Adrenal gland (tissue), 12 donors: Measurements from ENCODE around the gene SRGAP1. TPM values are rescaled to one million over a fixed set of nuclear protein-coding genes. Genes with fewer than 3 reads are reported as not detected.

Experiments used
- DNase-seq, 7 donors: peaks; one replicate each; pipeline ENCODE4 v3.0.0-alpha.2; 2019 to 2020
- H3K27ac ChIP-seq, 5 donors: fragments of 200-600 bp; sonication (generic) in 4 of 5; 1 replicate in 3 of 5; 2 replicates in 2 of 5; pipeline versions ENCODE4 v1.5.1 to v1.8.0; 2016 to 2020; ENCODE audit warnings: mild to moderate bottlenecking in 1 of 5
- H3K27me3 ChIP-seq: fragments of 200-600 bp; 2 replicates; pipeline ENCODE4 v1.8.0; 2021
- H3K36me3 ChIP-seq, 2 donors: fragments of 200-600 bp; replicated peaks in 1 of 2; 1 replicate in 1 of 2; 2 replicates in 1 of 2; pipeline versions ENCODE4 v1.5.1 to v1.8.0; 2018 to 2022
- H3K4me1 ChIP-seq, 2 donors: fragments of 200-600 bp; replicated peaks in 1 of 2; 1 replicate in 1 of 2; 2 replicates in 1 of 2; pipeline versions ENCODE4 v1.5.1 to v1.8.0; 2018 to 2021
- H3K4me3 ChIP-seq, 4 donors: fragments of 200-600 bp; sonication (generic) in 3 of 4; one replicate each; pipeline ENCODE4 v1.5.1; 2016 to 2018
- H3K9me3 ChIP-seq, 3 donors: fragments of 200-600 bp; sonication (generic) in 1 of 3; replicated peaks in 1 of 3; 1 replicate in 2 of 3; 2 replicates in 1 of 3; pipeline versions ENCODE4 v1.5.1 to v1.8.0; 2016 to 2021
- CTCF ChIP-seq, 6 experiments: fragments of 450-650 bp in 4 of 6; fragments of 200-600 bp in 2 of 6; sonication (generic) in 1 of 6; IDR thresholded peaks; 1 replicate in 5 of 6; 2 replicates in 1 of 6; pipeline versions ENCODE4 v1.5.1 to v1.8.0; 2016 to 2021; ENCODE audit warnings: antibody characterized with exemption in 6 of 6, mild to moderate bottlenecking in 2 of 6, moderate library complexity in 1 of 6
- POLR2A ChIP-seq, 2 donors: fragments of 450-650 bp; IDR thresholded peaks; one replicate each; pipeline ENCODE4 v1.6.1; 2017; ENCODE audit warnings: antibody characterized with exemption in 2 of 2, mild to moderate bottlenecking in 2 of 2, moderate library complexity in 1 of 2
- WGBS, 4 donors: extraction: QIAGEN DNeasy Blood & Tissue Kit in 2 of 4; methylation state at CpG; one replicate each; pipeline versions ENCODE4 v1.1.5 to v1.1.7; 2013 to 2017; 5-methylcytosine and 5-hydroxymethylcytosine counted together
- intact Hi-C, 2 donors: fragments of 100-400 bp; cut with DNase I; formaldehyde crosslinking; loops; one replicate each; pipeline versions ENCODE4 v1.14.1 to v1.15.0; 2022 to 2023
- polyA plus RNA-seq, 3 donors: library from polyadenylated mRNA; stranded (reverse); fragments of 200-250 nt in 2 of 3; fragments of 350-450 nt in 1 of 3; fragmentation: Illumina TruSeq in 1 of 3; extraction: RNeasy Lipid Tissue Mini Kit (QIAGEN cat#74804) in 1 of 3; gene quantifications; one replicate each; pipeline ENCODE4 v1.2.3, GENCODE V29; 2013 to 2014
- total RNA-seq, 9 donors: library from RNA; depleted of rRNA in 4 of 9; stranded (reverse); fragments of >200 nt in 4 of 9; fragments of 120-200 nt in 1 of 9; fragmentation: NEBNext Ultra II Directional in 1 of 9; extraction: Animal tissue kit (Norgen Biotek cat#: 25700) in 1 of 9; gene quantifications; one replicate each; pipeline versions ENCODE4 v1.1.0 to v1.2.4, GENCODE V29; 2013 to 2023
- donor health status: healthy with polysubstance abuse.
- donor health status: Bipolar disorder and iron deficiency.
- donor health status: DM: yes; HTN: yes; CAD: no.
- donor health status: DM: no; HTN: no; CAD: no.
- donor health status: DM: no; HTN: no; CAD: no.
- donor health status: DM: yes; HTN: yes; CAD: no.

The SRGAP1 gene
- total and polyA plus RNA-seq, 12 donors = 2.4 to 35.6 (median 9.8) TPM

GRCh38 chr12:64184216-64184615 lies 339.7 kb downstream of the SRGAP1 start:
- H3K27me3 ChIP-seq = no peaks in the 10 kb centered on the region
- WGBS, 4 donors = 87 to 100% (median 94%) methylated on average over 1 of the region's 1 CpG
- H3K4me1 ChIP-seq = peaks cover 9 to 24% of the 10 kb centered on the region in 2 donors
- no peaks in the 10 kb centered on the region for H3K9me3 ChIP-seq
- H3K27ac ChIP-seq = no peak overlapping the region
- intact Hi-C loops = loop anchor here (5.0 to 10.0 kb wide), 2 partner anchors 51 to 337 kb away; no protein-coding TSS in a partner anchor
- TF ChIP-seq CTCF (IDR thresholded peaks at IDR 0.05) (no peak), POLR2A (IDR thresholded peaks at IDR 0.05) (no peak)
- H3K4me3 ChIP-seq = no peak overlapping the region
- H3K36me3 ChIP-seq = no peaks in the 10 kb centered on the region
- DNase-seq = no peak

DNA sequence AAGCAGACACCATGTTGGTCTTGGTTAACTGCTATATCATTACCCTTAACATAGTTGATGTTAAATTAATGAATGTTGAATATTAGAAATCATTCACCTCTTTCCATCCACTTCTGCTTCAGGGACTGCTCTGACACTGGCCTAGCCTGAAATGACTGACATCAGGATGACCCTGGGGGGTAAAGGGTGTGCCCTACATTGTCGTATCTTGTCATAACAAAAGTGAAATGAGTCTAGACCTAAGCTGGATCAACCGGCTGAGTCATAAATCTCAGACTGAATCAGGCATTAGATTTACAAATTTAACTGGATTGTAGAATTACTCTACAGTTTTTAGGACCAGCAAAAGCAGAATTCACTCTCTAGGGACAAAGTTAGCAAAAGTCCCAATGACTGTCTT lies 342.3 kb downstream of the SRGAP1 start:
- intact Hi-C loops = loop anchor here in 1 of 2 donors (10.0 kb wide), 1 partner anchor 48 kb away; no protein-coding TSS in a partner anchor
- DNase-seq = no peak

GRCh38 chr12:64187370-64187769 lies 342.9 kb downstream of the SRGAP1 start:
- WGBS, 4 donors = 68 to 75% (median 70%) methylated on average over 3 of the region's 3 CpGs
- Histone ChIP-seq H3K36me3 (no peaks in the 10 kb centered on the region), H3K4me3 (no peak overlapping the region), H3K9me3 (no peaks in the 10 kb centered on the region), H3K27me3 (no peaks in the 10 kb centered on the region), H3K27ac (no peak overlapping the region), H3K4me1 (peaks cover 0 to 6% of the 10 kb centered on the region in 2 donors)
- no peak for DNase-seq
- intact Hi-C loops = loop anchor here in 1 of 2 donors (10.0 kb wide), 1 partner anchor 47 kb away; no protein-coding TSS in a partner anchor
- TF ChIP-seq POLR2A (IDR thresholded peaks at IDR 0.05) = no peak
- TF ChIP-seq CTCF (IDR thresholded peaks at IDR 0.05) = no peak

More for the DNA sequence above, 342.3 kb downstream of the SRGAP1 start:
- TF ChIP-seq CTCF (IDR thresholded peaks at IDR 0.05) = no peak
- TF ChIP-seq POLR2A (IDR thresholded peaks at IDR 0.05) = no peak
- no peaks in the 10 kb centered on the region for H3K27me3 ChIP-seq
- no peaks in the 10 kb centered on the region for H3K9me3 ChIP-seq
- H3K27ac ChIP-seq = no peak overlapping the region
- H3K4me3 ChIP-seq = no peak overlapping the region
- peaks cover 5 to 11% of the 10 kb centered on the region in 2 donors for H3K4me1 ChIP-seq
- 39 to 89% (median 48%) methylated on average over 2 of the region's 2 CpGs for WGBS, 4 donors
- no peaks in the 10 kb centered on the region for H3K36me3 ChIP-seq

DNA sequence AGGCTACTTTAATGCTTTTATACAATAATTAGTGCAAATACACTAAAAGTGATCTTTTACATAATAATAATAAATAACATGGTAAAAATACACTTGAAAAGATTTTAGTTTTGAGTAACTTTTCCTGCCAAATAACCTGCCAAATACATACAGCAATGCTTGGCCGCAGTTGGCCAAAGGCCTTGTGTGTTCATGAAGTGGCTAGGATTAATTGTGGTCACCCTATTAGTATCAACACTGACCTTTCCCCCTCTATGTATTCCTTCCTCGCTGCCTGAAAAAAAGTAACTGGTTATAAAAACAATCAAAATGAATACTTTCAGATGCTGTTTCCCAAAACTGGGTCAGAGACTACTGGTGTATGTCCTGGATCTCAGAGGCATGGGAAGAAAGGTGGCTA lies 343.3 kb downstream of the SRGAP1 start:
- H3K27me3 ChIP-seq = no peaks in the 10 kb centered on the region
- H3K9me3 ChIP-seq = no peaks in the 10 kb centered on the region
- TF ChIP-seq CTCF (IDR thresholded peaks at IDR 0.05) = no peak
- no peak for TF ChIP-seq POLR2A (IDR thresholded peaks at IDR 0.05)
- intact Hi-C loops = loop anchor here in 1 of 2 donors (10.0 kb wide), 1 partner anchor 47 kb away; no protein-coding TSS in a partner anchor
- H3K27ac ChIP-seq = no peak overlapping the region
- peaks cover 0 to 6% of the 10 kb centered on the region in 2 donors for H3K4me1 ChIP-seq
- no peak overlapping the region for H3K4me3 ChIP-seq
- no peak for DNase-seq
- no peaks in the 10 kb centered on the region for H3K36me3 ChIP-seq
- WGBS, 4 donors = 80 to 84% (median 82%) methylated on average over 2 of the region's 2 CpGs
